ENCODE data around the gene SLC9A1.

DNA sequence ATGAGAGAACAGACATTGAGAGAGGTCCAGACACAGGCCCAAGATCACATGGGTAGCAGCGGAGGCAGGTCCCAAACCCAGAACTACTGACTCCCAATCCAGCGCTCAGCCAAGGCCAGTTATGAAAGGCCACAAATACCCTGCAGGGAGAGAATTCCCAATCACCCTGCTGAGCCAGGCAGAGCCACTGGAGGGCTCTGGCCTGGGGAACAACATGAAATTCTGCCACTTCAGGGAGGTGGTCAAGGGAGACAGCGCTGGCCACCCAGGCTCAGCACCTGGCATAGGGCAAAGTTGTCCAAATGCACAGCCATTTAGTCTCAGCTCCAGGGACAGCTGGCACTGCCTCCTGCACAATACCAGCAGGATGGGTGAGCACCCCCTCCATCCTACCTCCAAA, 27.5 kb downstream of the SLC9A1 start:
- TF ChIP-seq POLR2A (IDR thresholded peaks at IDR 0.05): no peak
- no peak for TF ChIP-seq CTCF (IDR thresholded peaks at IDR 0.05)
